Duodenal mucosa (tissue), 2 donors: ENCODE measurements around the gene C3orf20.
"Not testable (repeated sequence)": the region's sequence is repeated elsewhere in the genome, so short reads cannot be mapped to it uniquely, and the experiment has no call there.

ENCODE experiments used
- H3K27ac ChIP-seq: one replicate; pipeline ENCODE4 v1.7.0; 2013; ENCODE audit warnings: low read depth, low read length
- H3K27me3 ChIP-seq, 2 donors: one replicate each; pipeline ENCODE4 v1.7.0; 2013; ENCODE audit warnings: low read length in 2 of 2, control low read depth in 1 of 2; ENCODE audit not compliant: insufficient read depth in 2 of 2, control insufficient read depth in 1 of 2
- H3K36me3 ChIP-seq, 2 donors: one replicate each; pipeline ENCODE4 v1.7.0; 2013; ENCODE audit warnings: low read length in 2 of 2, control low read depth in 1 of 2; ENCODE audit not compliant: insufficient read depth in 2 of 2, control insufficient read depth in 1 of 2
- H3K4me1 ChIP-seq, 2 donors: one replicate each; pipeline ENCODE4 v1.7.0; 2013; ENCODE audit warnings: low read length in 2 of 2, control low read depth in 1 of 2; ENCODE audit not compliant: insufficient read depth in 2 of 2, control insufficient read depth in 1 of 2
- H3K4me3 ChIP-seq, 2 donors: one replicate each; pipeline ENCODE4 v1.7.0; 2013; ENCODE audit warnings: low read length in 2 of 2, low read depth in 1 of 2
- H3K9ac ChIP-seq, 2 donors: one replicate each; pipeline ENCODE4 v1.7.0; 2013; ENCODE audit warnings: low read length in 2 of 2, low read depth in 1 of 2
- H3K9me3 ChIP-seq, 2 donors: one replicate each; pipeline ENCODE4 v1.7.0; 2013; ENCODE audit warnings: low read length in 2 of 2, control low read depth in 1 of 2; ENCODE audit not compliant: control insufficient read depth in 1 of 2

C3orf20 gene

DNA sequence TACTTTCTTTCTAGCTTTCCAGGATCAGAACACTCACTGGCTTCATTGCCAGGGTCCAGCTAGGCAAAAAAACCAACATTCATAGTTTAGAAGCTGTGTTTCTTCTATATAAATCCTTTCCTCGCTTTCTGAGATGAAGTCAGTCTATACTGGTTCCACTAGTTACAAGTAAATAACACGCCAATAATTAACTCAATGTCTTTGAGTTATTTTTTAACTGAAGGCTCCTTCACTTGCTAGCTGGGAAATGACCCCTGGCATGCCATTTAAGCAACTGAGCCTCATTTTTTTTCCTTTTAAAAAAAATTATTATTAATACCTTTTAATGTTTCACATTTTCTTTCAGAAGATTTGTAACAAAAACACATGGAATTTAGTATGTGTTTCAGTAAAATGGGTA is 25.5 kb upstream of the C3orf20 start:
- Histone ChIP-seq H3K27ac (no peak overlapping the region), H3K4me1 (peaks cover 38 to 41% of the 10 kb centered on the region in 2 donors), H3K9me3 (no peaks in the 10 kb centered on the region), H3K36me3 (no peaks in the 10 kb centered on the region), H3K27me3 (no peaks in the 10 kb centered on the region), H3K4me3 (no peak overlapping the region), H3K9ac (no peak overlapping the region)

DNA sequence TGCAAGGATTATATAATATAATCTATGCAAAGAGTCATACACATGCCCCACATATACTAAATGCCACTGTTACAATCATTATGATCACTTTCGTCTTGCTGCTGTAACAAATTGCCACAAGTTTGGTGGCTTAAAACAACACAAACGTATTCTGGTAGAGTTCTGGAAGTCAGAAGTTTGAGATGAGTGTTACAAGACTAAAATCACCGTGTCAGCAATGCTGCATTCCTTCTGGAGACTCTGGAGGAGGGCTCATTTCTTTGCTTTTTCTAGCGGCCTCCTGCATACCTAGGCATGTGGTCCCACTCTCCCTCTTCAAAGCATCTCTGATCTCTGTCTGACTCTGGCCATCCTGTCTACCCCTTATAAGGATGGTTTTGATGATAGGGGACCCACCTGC is 24.7 kb upstream of the C3orf20 start:
- H3K9me3 ChIP-seq, result no peaks in the 10 kb centered on the region
- peak overlapping the region; percentile 65 to 88 for H3K4me3 ChIP-seq
- no peak overlapping the region for H3K27ac ChIP-seq
- peaks cover under 1 to 6% of the 10 kb centered on the region in 2 donors for H3K36me3 ChIP-seq
- peaks cover 38 to 41% of the 10 kb centered on the region in 2 donors for H3K4me1 ChIP-seq
- H3K27me3 ChIP-seq, result no peaks in the 10 kb centered on the region
- no peak overlapping the region for H3K9ac ChIP-seq

DNA sequence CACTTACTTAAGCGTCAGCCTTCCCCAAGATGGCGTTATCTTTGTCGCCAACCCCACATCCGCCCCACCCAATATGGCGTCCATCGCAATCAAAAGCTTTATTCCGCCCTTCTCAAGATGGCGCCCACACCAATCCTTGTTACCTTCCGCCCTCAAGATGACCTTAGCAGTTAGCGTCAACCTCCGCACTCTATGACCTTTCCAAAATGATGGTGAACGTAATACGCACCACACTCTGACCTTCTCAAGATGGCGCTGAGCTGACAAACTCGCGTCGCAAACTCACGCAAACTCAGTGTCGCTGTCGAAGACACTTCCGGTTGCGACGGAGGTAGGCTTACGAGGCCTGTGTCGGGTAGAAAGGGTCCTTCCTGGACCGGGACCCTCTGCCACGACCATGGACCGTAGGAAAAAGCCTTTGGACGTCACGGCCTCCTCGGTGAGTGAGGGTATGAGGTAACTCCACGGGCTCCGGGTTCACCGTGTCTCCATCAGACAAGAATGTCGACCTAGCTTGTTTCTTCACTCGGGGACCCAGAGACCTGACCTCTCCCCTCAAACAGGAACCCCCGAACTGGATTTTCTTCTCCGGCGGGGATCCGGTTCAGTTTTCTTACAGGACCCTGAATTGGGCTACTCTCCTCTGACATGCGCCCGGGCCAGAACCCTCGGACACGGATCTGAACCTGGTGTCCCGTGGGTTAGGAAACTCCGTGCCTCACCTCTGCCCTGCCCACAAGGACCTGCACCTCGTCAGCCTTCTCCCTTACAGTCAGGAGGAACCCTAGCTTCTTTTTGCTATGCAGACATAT is 23.3 kb upstream of the C3orf20 start, which contains the start of gene CCDC174:
Gene CCDC174 (plus strand): TSS at position 323 of the 812 bp plus-strand sequence. CDS start 75 bp downstream, at position 398.
- Histone ChIP-seq H3K27me3 (no peaks in the 10 kb centered on the region), H3K4me3 (peak within 1 kb of the TSS; percentile 81 to 88), H3K36me3 (peaks cover 8 to 21% of the 10 kb centered on the region in 2 donors), H3K27ac (peak within 1 kb of the TSS; percentile 67), H3K9me3 (no peaks in the 10 kb centered on the region), H3K9ac (peak within 1 kb of the TSS; percentile 71 to 88), H3K4me1 (peaks cover 38 to 41% of the 10 kb centered on the region in 2 donors)

DNA sequence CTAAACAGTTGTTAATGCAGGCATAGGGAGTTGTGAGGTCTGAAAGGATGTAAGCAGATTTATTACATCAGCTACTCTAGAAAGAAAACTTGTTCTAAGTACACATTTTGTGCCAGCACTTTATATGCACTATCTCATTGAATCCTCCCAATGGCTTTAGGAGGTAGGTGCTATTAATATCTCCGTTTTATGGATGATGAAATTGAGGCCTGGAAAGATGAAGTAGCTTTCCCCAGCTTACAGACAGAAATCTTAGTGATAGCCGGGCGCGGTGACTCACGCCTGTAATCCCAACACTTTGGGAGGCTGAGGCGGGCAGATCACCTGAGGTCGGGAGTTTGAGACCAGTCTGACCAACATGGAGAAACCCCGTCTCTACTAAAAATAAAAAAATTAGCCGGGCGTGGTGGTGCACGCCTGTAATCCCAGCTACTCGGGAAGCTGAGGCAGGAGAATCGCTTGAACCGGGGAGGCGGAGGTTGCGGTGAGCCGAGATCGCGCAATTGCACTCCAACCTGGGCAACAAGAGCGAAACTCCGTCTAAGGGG is 22.5 kb upstream of the C3orf20 start:
- H3K9me3 ChIP-seq, H3K27me3 ChIP-seq, H3K27ac ChIP-seq: not testable (repeated sequence)
- H3K36me3 ChIP-seq, result peaks cover 15 to 28% of the 10 kb centered on the region in 2 donors
- peaks cover 38 to 41% of the 10 kb centered on the region in 2 donors for H3K4me1 ChIP-seq
- H3K4me3 ChIP-seq, result peak overlapping the region; percentile 81 to 88
- peak overlapping the region; percentile 71 to 88 for H3K9ac ChIP-seq

DNA sequence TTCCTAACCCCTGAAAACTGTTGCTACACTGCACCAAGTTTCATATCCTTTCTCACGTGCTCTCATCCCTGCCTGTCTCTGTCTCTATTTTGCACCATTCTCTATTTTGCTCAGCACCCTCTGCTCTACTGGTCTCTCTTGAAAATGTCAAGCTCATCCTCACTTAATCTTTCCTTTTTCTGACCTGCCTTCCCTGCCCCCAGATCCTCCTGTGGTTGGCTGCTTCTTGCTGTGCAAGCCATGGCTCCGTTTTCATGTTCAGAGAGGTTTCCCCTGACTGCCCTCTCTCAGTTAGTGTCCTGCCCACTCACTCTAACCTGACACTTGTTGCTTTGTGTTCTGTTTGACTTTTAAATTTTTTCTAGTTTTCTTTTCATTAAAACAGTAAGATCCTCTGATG is 17.4 kb upstream of the C3orf20 start:
- Histone ChIP-seq H3K36me3 (peaks cover 52 to 79% of the 10 kb centered on the region in 2 donors), H3K27me3 (no peaks in the 10 kb centered on the region), H3K4me1 (peaks cover 12 to 16% of the 10 kb centered on the region in 2 donors), H3K9me3 (no peaks in the 10 kb centered on the region), H3K4me3 (no peak overlapping the region), H3K9ac (no peak overlapping the region), H3K27ac (no peak overlapping the region)

DNA sequence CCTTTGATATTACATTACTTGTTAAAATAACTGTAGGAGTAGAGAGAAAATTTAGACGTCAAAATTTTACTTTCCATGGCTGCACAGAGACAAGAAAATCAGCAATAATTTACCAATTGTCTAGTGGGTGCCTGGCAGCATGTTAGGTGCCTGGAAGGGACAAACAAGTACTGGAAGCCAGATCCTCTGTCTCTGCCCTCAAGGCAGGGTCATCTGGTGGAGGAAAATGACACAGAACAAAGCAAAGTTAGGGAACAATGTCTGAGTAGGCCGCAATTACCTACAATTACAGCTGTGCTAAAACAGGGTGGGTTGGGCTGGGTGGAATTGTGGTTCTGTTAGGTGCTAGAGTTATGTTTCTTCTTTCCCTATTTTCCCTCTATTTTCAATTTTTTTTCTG is 16.0 kb upstream of the C3orf20 start:
- H3K9ac ChIP-seq, result no peak overlapping the region

DNA sequence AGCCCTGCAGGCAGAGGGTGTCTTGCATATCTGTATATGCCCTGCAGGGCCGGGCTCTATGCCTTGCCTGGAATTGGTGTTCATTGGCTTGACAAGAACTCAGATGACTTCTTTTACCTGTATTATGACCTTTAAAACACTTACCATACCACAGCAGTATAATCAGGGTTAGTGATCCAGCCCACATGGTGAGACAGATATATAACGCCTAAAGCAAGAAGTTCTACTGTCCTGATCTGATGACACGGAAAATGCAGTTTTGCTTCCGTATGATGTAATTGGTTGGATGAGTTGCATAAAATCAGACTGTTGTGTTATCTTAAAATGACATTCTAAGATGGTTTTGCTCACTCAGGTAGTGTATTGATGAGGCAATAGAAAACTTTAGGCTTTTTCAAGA is 14.0 kb upstream of the C3orf20 start:
- H3K9me3 ChIP-seq, result no peaks in the 10 kb centered on the region
- H3K36me3 ChIP-seq, result peaks cover 73 to 99% of the 10 kb centered on the region in 2 donors

More for the DNA sequence above, 16.0 kb upstream of the C3orf20 start:
- H3K9me3 ChIP-seq, result no peaks in the 10 kb centered on the region
- no peak overlapping the region for H3K27ac ChIP-seq
- H3K27me3 ChIP-seq, result no peaks in the 10 kb centered on the region
- no peak overlapping the region for H3K4me3 ChIP-seq
- H3K4me1 ChIP-seq, result peaks cover 1 to 4% of the 10 kb centered on the region in 2 donors
- H3K36me3 ChIP-seq, result peaks cover 66 to 93% of the 10 kb centered on the region in 2 donors

DNA sequence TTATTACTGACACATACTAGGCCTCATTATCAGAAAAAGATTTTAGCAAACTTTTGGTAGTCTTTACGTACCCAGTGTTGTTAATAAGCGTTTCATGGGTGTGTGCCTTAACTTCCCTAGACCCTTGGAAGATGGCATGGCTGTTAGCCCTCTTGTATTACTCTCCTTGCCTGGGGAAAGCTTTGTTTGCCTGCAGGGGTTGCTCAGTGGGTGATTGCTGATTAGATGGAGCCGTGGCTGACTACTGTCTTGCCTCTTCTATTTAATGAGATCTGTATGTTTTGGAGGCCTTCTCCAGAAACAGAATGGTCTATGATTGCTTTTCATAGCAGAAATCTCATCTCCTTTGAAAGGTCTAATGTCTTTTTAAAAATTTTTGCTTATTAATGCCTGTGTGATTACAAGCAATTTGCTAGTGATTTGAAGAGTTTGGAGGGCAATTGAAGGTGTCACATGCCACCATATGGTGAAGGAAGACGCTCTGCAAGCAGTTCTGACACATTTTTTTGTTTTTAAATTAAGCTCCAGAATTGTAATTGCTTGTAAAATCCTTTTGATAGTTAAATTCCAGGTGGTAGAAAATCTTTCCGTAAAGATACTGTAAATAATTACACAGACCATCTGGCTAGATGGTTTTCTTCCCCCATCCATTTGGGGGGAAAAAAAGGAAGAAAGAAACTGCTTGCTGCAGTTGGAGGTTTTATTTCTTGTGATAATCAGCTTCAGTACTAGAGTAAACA is 11.4 kb upstream of the C3orf20 start:
- no peak overlapping the region for H3K9ac ChIP-seq
- no peaks in the 10 kb centered on the region for H3K27me3 ChIP-seq
- H3K27ac ChIP-seq, result no peak overlapping the region
- peaks cover 65 to 98% of the 10 kb centered on the region in 2 donors for H3K36me3 ChIP-seq
- no peaks in the 10 kb centered on the region for H3K9me3 ChIP-seq
- H3K4me3 ChIP-seq, result no peak overlapping the region
- peaks cover 0 to 2% of the 10 kb centered on the region in 2 donors for H3K4me1 ChIP-seq

More for the DNA sequence above, 14.0 kb upstream of the C3orf20 start:
- Histone ChIP-seq H3K4me3 (no peak overlapping the region), H3K27me3 (no peaks in the 10 kb centered on the region), H3K9ac (no peak overlapping the region), H3K4me1 (peaks cover 0 to under 1% of the 10 kb centered on the region in 2 donors), H3K27ac (no peak overlapping the region)

DNA sequence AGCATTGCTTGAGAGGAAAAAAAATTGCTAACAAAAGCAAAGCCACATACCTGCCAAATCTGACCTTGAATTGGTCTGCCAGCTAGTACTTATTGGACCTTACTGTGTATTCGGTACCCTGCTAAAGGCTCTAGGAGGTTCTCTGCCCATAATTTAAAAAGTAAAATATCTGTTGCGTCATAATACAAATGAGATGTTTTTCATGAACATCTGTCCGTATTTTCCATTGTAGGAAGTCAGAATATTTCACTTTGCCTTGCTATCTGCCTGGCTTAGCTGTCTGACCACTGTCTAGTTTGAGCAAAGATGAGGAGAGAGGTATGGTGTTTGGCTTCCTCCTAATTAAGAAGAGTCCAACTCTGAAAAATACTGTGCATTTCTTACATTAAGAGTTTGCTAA is 10.8 kb upstream of the C3orf20 start:
- no peak overlapping the region for H3K4me3 ChIP-seq
- no peak overlapping the region for H3K27ac ChIP-seq
- no peak overlapping the region for H3K9ac ChIP-seq
- H3K4me1 ChIP-seq, result peaks cover 0 to 2% of the 10 kb centered on the region in 2 donors
- H3K36me3 ChIP-seq, result peaks cover 67 to 98% of the 10 kb centered on the region in 2 donors
- no peaks in the 10 kb centered on the region for H3K9me3 ChIP-seq
- no peaks in the 10 kb centered on the region for H3K27me3 ChIP-seq

DNA sequence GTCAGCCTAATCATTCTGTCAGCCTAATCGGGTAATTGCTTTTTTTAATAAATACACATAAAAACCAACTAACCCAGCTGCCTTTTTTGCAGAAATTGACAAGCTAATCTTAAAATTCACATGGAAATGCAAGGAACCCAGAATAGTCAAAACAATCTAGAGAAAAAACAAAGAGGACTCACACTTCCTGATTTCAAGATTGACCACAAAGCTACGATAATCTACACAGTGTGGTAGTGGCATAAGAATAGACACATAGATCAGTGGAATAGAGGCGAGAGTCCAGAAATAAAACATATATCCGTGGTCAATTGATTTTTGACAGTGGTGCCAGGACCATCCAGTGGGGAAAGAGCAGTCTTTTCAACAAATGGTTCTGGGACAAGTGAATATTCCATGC is 2.4 kb upstream of the C3orf20 start:
- no peaks in the 10 kb centered on the region for H3K27me3 ChIP-seq
- H3K9ac ChIP-seq, result no peak overlapping the region
- H3K27ac ChIP-seq, result no peak overlapping the region
- H3K36me3 ChIP-seq, result peaks cover 48 to 53% of the 10 kb centered on the region in 2 donors
- no peak overlapping the region for H3K4me3 ChIP-seq
- no peaks in the 10 kb centered on the region for H3K9me3 ChIP-seq
- no peaks in the 10 kb centered on the region for H3K4me1 ChIP-seq
